Measurements from ENCODE around the gene TERC.
"Not testable (repeated sequence)": the region's sequence is repeated elsewhere in the genome, so short reads cannot be mapped to it uniquely, and the experiment has no call there.

Gene TERC

GRCh38 chr3:169771497-169772304, 6.8 kb upstream of the TERC start:
- peak; percentile 28 to 35 for DNase-seq (ENCODE audit: low read depth in 2 of 2)

DNA sequence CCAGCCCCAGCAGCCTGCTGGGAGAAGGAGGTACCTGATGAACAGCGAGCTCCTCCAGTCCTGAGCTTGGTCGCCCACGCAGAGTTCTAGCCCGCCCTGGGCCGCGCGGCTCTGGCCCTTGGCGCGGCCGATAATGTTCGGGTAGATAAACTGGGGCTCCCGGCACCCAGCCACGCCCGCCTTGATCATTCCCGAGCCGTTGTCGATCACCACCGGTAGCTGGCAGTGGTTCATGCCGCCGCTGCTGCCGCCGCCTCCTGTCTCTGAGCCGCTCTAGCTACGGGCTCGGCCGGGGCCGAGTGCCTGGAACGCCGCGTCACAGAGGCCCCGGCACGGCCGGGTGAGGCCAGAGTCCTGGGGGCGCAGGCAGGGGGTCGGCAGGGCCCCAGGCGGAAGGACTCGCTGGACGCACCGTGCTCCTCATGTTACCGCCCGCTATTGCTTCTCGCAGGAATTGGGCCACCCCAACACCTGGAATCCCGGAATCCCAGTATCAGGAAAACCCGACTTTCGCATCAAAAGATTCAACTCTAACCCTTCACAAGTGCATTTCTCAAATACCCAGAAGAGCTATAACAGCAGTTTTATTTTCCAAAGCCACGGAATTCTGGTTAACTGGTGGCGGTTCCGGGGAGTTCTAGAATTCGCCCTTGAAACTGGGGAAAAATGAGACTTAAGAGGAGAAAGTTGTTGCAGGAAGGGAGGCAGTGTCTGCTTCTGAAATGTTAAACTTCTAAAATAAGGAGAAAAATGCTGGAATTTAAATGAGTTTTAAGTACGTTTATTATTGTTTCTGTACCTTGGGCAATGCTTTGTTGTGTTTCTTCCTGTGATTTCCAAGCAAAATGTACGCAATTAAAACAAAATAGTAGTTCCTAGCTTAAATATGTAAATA, 4.7 kb upstream of the TERC start, which contains the start of gene ACTRT3:
Gene ACTRT3 (minus strand): TSS at position 275 of the 895 bp plus-strand sequence. CDS start 41 bp downstream, at position 234.
- DNase-seq (ENCODE audit: low read depth in 2 of 2), result peak; percentile 52 to 59

DNA sequence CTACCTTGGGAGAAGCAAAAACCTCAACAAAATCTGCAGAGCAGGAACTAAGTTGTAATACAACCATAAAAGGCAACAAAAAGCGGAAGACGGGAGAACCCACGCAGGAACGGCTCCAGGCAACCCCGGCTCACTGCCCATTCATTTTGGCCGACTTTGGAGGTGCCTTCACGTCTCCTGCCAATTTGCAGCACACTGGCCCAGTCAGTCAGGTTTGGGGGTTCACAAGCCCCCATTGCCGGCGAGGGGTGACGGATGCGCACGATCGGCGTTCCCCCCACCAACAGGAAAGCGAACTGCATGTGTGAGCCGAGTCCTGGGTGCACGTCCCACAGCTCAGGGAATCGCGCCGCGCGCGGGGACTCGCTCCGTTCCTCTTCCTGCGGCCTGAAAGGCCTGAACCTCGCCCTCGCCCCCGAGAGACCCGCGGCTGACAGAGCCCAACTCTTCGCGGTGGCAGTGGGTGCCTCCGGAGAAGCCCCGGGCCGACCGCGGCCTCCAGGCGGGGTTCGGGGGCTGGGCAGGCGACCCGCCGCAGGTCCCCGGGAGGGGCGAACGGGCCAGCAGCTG, 463 bp downstream of the TERC start:
- DNase-seq (ENCODE audit: low read depth in 2 of 2), result peak; percentile 44 to 54

DNA sequence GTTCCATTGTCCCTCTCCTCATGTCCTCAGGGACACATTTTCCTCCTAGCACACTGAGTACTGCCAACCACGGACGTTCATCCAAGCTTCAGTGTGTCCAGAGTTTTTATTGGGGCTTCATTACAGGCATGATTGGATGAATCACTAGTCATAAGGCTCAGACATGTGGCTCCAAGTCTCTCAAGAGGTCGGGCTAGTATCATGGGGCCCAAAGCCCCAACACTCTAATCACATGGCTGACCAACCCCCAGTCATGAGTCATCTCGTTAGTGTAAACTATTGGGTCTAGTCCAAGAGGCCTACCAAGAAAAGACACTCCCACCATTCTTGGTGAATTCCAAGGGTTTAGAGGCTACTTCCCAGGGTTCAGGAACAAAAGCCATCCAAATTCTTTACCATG, 4.4 kb downstream of the TERC start:
- no peak for DNase-seq (ENCODE audit: low read depth in 2 of 2)

DNA sequence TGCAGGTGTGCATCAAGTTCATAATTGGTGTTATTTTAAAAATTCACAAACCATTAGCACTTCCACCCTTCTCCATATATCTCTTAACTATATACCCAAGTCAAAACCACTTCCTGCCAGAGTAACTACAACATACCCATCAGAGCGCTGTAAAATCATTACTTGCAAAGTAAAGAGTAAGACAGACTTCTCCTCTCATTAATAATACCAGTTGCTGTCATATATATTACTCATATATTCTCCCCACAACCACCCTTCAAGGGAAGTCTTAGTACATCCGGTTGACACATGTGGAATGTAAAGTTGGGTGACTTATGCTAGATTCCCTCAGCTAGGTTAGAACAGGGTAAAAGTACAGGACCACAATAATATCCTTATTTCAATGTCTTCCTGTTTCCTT, 5.6 kb downstream of the TERC start:
- no peak for DNase-seq (ENCODE audit: low read depth in 2 of 2)

GRCh38 chr3:169758359-169758994, 6.4 kb downstream of the TERC start:
- no peak for DNase-seq (ENCODE audit: low read depth in 2 of 2)

DNA sequence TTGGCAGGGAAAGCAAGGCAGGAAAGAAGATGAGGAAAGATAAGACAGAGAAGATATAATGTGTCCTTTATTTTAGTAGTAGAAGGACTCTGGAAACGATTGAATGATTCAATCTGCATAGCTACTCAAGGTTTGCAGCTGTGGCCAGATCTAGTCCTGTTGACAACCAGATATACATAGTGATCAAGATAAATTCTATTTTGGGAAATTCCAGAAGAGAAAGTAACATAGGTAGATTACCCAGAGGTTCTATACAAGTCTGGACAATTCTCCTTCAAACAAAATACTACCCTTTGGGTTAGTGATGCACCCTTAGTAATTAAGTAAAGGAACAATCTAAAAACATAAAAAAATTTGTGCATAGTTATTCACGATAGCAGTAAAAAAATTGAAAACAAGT, 9.4 kb downstream of the TERC start:
- no peak for DNase-seq (ENCODE audit: low read depth in 2 of 2)

GRCh38 chr3:169754711-169755110, 10.1 kb downstream of the TERC start:
- no peak for DNase-seq (ENCODE audit: low read depth in 2 of 2)

GRCh38 chr3:169751875-169752274, 13.0 kb downstream of the TERC start:
- DNase-seq (ENCODE audit: low read depth in 2 of 2), result no peak

GRCh38 chr3:169750665-169751064, 14.2 kb downstream of the TERC start:
- no peak for DNase-seq (ENCODE audit: low read depth in 2 of 2)

- no peak for DNase-seq (ENCODE audit: low read depth in 2 of 2)
Measured at GRCh38 chr3:169748670-169749069, 16.2 kb downstream of the TERC start.

DNA sequence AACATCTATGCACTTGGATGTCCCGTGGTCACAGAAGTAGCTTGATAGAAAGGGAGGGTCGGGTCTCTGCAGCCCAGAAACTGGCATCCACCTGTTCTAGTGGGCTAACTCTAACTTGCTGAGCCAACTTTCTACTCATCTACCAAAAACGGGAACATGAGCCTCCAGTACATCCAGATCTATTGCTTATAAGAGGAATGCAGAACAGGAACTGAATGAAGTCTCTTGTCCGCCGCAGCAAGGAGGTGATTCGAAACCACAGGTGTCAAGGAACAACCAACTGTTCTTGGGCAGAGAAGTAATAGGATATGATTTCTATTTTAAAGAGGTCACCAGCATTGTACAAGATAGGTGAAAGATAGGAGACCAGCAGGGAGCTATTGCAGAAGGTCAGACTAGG, 17.9 kb downstream of the TERC start:
- DNase-seq (ENCODE audit: low read depth in 2 of 2), result no peak

DNA sequence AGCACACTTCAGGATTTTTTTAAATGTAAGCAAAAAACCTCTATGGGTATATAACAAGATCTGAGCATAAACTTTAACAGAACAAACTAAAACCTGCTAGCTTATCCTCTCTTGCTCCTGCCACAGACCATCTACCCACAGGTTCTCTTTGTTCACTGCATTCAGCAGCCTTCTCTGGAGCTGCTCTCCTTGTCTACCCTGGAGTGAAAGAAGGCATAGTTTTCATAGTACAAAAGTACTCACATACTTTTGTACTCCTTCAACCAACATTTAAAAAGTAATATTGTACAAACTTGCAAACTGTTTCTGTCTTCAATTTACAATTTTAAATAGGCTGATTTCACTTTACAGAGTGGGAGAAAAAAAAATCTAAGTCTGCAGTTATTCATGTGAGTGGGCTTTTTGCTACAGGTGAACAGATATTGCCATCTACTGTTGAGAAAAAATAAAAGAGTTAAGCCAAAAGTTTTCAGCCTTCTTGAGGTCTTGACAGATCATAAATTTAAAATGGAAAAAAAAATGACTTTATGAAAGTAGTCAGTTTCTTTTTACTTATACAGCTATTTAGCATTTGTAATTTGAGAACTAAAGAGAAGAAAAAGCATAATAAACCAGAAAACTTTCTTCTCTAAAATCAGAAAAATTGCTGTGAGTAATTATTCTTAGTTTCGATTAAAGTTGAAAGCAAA, 20.4 kb downstream of the TERC start:
- no peak for DNase-seq (ENCODE audit: low read depth in 2 of 2)

DNA sequence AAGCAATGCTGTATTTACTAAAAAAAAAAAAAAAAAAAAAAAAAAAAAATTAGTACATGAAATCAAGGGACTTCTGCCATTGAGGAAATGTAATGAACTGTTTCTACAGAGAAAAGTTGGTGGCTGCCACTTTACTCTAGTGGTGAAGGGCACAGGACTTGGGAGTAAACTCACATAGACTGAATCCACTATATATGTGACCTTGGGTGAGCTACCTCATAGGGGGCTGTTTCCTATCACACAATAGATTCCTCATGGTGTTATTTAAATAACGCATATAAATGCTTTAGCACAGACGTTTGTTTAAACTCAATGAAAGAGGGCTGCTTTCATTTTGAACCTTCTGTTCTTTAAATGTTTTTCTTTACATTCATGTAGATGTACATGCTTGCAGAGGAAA, 25.8 kb downstream of the TERC start:
- no peak for DNase-seq (ENCODE audit: low read depth in 2 of 2)

- not testable (repeated sequence) for DNase-seq (ENCODE audit: low read depth in 2 of 2)
Measured at GRCh38 chr3:169731857-169732256, 33.0 kb downstream of the TERC start.

DNA sequence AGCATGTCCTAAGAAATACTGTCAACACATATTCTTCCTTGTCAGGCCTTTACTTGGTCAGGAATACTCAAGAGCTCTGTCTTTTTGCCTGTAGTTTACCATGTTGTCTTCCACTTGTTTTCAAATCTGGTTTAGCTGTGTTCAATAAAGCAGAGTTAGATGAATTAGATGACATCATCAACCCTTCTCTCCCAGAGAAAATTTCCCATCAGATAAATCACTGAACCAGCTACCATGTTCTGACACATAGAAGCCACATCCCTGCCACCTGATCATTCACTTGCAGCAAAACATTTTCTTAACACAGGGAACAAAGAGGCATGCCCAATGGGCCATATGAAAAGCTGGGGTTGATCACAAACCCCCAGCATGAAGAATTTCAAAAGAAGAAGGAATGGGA, 42.1 kb downstream of the TERC start:
- no peak for DNase-seq (ENCODE audit: low read depth in 2 of 2)

DNA sequence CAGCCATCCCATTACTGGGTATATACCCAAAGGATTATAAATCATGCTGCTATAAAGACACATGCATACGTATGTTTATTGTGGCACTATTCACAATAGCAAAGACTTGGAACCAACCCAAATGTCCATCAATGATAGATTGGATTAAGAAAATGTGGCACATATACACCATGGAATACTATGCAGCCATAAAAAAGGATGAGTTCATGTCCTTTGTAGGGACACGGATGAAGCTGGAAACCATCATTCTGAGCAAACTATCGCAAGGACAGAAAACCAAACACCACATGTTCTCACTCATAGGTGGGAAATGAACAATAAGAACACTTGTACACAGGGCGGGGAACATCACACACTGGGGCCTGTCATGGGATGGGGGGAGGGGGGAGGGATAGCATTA, 46.4 kb downstream of the TERC start:
- not testable (repeated sequence) for DNase-seq (ENCODE audit: low read depth in 2 of 2)

All from stimulated activated CD4-positive, alpha-beta T cell treated with anti-CD3 and anti-CD28 coated beads, Interleukin-15, amount 100 ng/mL, for 48 hours (primary cell).